ENCODE results near the gene KMO. TPM values are rescaled to one million over a fixed set of nuclear protein-coding genes. Genes with fewer than 3 reads are reported as not detected.

Gene KMO
- total and polyA plus RNA-seq, 2 of the 4 experiments (the other 2 are of a cell fraction) = not detected

- no peak overlapping the region for H2BK15ac ChIP-seq (ENCODE audit: low read depth, low read length)
- H4K20me1 ChIP-seq (ENCODE audit: insufficient read depth, low read length) = no peaks in the 10 kb centered on the region
- no peak overlapping the region for H3K9ac ChIP-seq (ENCODE audit: low read depth, low read length)
- H2BK20ac ChIP-seq (ENCODE audit: low read depth, low read length) = no peak overlapping the region
- ChIA-PET POLR2A (ENCODE audit: unreplicated experiment) (no interaction called here), CTCF (no interaction called here)
- no peak overlapping the region for H3K14ac ChIP-seq (replicated peaks; ENCODE audit: low read depth, low read length)
- TF ChIP-seq MAZ (IDR thresholded peaks at IDR 0.05; ENCODE audit: borderline replicate concordance, low read depth, low read length) (no peak), MXI1 (IDR thresholded peaks at IDR 0.05; ENCODE audit: borderline replicate concordance, low read depth, low read length) (no peak), ELK1 (IDR thresholded peaks at IDR 0.05; ENCODE audit: borderline replicate concordance, low read depth, low read length) (no peak), RFX5 (IDR thresholded peaks at IDR 0.05; ENCODE audit: low read depth, low read length) (no peak), NFE2L2 (IDR thresholded peaks at IDR 0.05; ENCODE audit: low read depth, low read length) (no peak), MAFK (IDR thresholded peaks at IDR 0.05; ENCODE audit: low read depth, low read length) (no peak), RAD21 (IDR thresholded peaks at IDR 0.05; ENCODE audit: low read length) (no peak), BHLHE40 (IDR thresholded peaks at IDR 0.05; ENCODE audit: low read depth, low read length) (no peak), RCOR1 (IDR thresholded peaks at IDR 0.05; ENCODE audit: insufficient replicate concordance, low read length) (no peak), FOS (IDR thresholded peaks at IDR 0.05; ENCODE audit: low read depth, low read length) (no peak), CEBPB (IDR thresholded peaks at IDR 0.05; ENCODE audit: low read depth, low read length) (no peak), POLR2A (IDR thresholded peaks at IDR 0.05; ENCODE audit: low read depth, low read length) (no peak), CTCF (conservative IDR thresholded peaks at IDR 0.05; ENCODE audit: low read depth, low read length) (no peak), CHD1 (IDR thresholded peaks at IDR 0.05; ENCODE audit: low read depth, low read length) (no peak), SMC3 (IDR thresholded peaks at IDR 0.05; ENCODE audit: low read depth, low read length) (no peak)
- H3K27me3 ChIP-seq (ENCODE audit: control insufficient read depth, insufficient read depth, low read length) = no peaks in the 10 kb centered on the region; the same call in 1 of the 2 replicates
- H3K4me1 ChIP-seq (ENCODE audit: control insufficient read depth, insufficient read depth, low read length) = no peaks in the 10 kb centered on the region
- no peak overlapping the region for H4K8ac ChIP-seq (ENCODE audit: low read depth in 2 of 2, low read length in 2 of 2)
- in situ Hi-C loops (cut with MboI; ENCODE audit: low sequenced_read_pairs) = no loop called here
- no peak overlapping the region for H2AK5ac ChIP-seq (ENCODE audit: low read depth, low read length)
- no peak overlapping the region for H2AK9ac ChIP-seq (replicated peaks; ENCODE audit: low read depth, low read length, poor library complexity)
- H3K36me3 ChIP-seq (ENCODE audit: control insufficient read depth, insufficient read depth, low read length) = no peaks in the 10 kb centered on the region
- no TSS peak for BruUV-seq (replicated peaks)
- H2AFZ ChIP-seq (replicated peaks; ENCODE audit: low read length, poor library complexity) = no peak overlapping the region
- no peak overlapping the region for H3K4ac ChIP-seq (ENCODE audit: low read depth, low read length)
- H3K9me3 ChIP-seq (ENCODE audit: control insufficient read depth, insufficient read depth, low read length) = no peaks in the 10 kb centered on the region
- no peak overlapping the region for H3K27ac ChIP-seq (ENCODE audit: insufficient read depth, low read length)
- intact Hi-C loops (cut with micrococcal nuclease) = no loop called here
- H4K91ac ChIP-seq (ENCODE audit: insufficient read depth, low read depth, low read length) = no peak overlapping the region
- dilution Hi-C loops (cut with HindIII; ENCODE audit: low sequenced_read_pairs, unreplicated experiment) = no loop called here
- ATAC-seq (ENCODE audit: low read depth) (no peak), DNase-seq (no peak)
- H4K5ac ChIP-seq (ENCODE audit: low read depth, low read length) = no peak overlapping the region
- no CpG with 5 or more reads among the region's 7 CpGs for WGBS, 2 experiments (ENCODE audit: extremely low coverage in 2 of 2, insufficient read length in 1 of 2)
- H3K18ac ChIP-seq (ENCODE audit: low read depth, low read length) = no peak overlapping the region
- no peak overlapping the region for H3K56ac ChIP-seq (ENCODE audit: extremely low read depth, insufficient read depth, low read length)
- H3K23ac ChIP-seq (ENCODE audit: low read depth, low read length) = no peak overlapping the region
- H3K4me2 ChIP-seq (ENCODE audit: low read depth, low read length) = no peak overlapping the region
- H3K4me3 ChIP-seq (ENCODE audit: insufficient read depth, low read depth, low read length) = no peak overlapping the region
- H3K79me1 ChIP-seq (ENCODE audit: low read depth in 1 of 2, low read length in 2 of 2) = no peaks in the 10 kb centered on the region
- H2BK120ac ChIP-seq (ENCODE audit: low read depth, low read length) = no peak overlapping the region
- no peak overlapping the region for H2BK5ac ChIP-seq (ENCODE audit: low read depth, low read length, poor library complexity, severe bottlenecking)
- H3K9me1 ChIP-seq (ENCODE audit: insufficient read depth, low read length) = no peaks in the 10 kb centered on the region
These were observed 21.9 kb downstream of the KMO start for GRCh38 chr1:241553886-241554592.

Measured in IMR-90 (cell line).